GM12892 (cell line): ENCODE data around the gene ARPP21.

Source experiments
- POLR2A ChIP-seq: IDR thresholded peaks from 2 replicates; pipeline ENCODE4 v1.6.1; 2011; ENCODE audit warnings: low read depth, low read length, control low read depth
- POLR2AphosphoS5 ChIP-seq: IDR thresholded peaks from 2 replicates; pipeline ENCODE4 v1.6.1; 2011; ENCODE audit warnings: low read depth, low read length, control low read depth
- TAF1 ChIP-seq: IDR thresholded peaks from 2 replicates; pipeline ENCODE4 v1.6.1; 2011; ENCODE audit warnings: low read depth, mild to moderate bottlenecking, control low read depth, low read length, borderline replicate concordance

- TF ChIP-seq TAF1: no peak
- TF ChIP-seq POLR2AphosphoS5: no peak
- TF ChIP-seq POLR2A: no peak
These were observed at the start of gene ARPP21 for GRCh38 chr3:35639254-35640186.
